C4-2B (cell line): ENCODE data around the gene FGGY.

Source experiments
- H3K27ac ChIP-seq: fragments of 450-650 bp; 2 replicates; pipeline ENCODE4 v1.5.1; 2017
- CTCF ChIP-seq: fragments of 450-650 bp; conservative IDR thresholded peaks from 2 replicates; pipeline ENCODE4 v1.5.1; 2017; ENCODE audit warnings: mild to moderate bottlenecking
- ZFX ChIP-seq: fragments of 450-650 bp; IDR thresholded peaks from 2 replicates; pipeline ENCODE4 v1.6.1; 2017

Gene FGGY

DNA sequence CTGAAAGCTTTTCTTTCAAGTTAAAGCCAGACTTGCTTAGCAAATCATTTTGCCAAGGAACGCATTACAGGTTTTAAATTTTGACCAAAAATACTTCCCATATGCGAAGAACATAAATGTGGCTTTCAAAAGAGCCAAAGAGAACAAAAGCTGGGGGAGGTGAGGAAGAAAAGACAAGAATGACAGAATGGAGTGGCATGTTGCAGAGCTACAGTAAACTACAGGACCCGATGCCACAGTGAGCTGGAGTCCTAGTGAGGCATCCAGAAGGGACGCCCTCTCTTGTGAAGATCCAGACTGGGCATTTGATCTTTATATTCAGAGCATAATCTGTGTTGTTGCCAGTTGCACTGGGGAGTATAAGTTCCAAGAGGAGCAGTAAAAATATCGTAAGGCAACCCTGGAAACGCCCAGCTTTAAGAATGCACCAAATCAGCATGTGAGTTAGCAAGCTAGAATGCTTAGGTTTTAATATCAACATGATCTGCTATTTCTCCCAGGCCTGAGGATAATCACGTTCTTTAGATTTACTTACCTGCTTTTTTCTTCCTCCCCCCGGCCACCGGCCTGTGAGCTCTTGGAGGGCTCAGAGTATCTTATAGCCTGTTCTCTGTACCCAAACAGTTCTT, 469.4 kb downstream of the FGGY start:
- no peak overlapping the region for H3K27ac ChIP-seq
- TF ChIP-seq ZFX, result no peak

GRCh38 chr1:59767119-59767518, 470.2 kb downstream of the FGGY start:
- no peak for TF ChIP-seq ZFX
- TF ChIP-seq CTCF, result no peak
- no peak overlapping the region for H3K27ac ChIP-seq

DNA sequence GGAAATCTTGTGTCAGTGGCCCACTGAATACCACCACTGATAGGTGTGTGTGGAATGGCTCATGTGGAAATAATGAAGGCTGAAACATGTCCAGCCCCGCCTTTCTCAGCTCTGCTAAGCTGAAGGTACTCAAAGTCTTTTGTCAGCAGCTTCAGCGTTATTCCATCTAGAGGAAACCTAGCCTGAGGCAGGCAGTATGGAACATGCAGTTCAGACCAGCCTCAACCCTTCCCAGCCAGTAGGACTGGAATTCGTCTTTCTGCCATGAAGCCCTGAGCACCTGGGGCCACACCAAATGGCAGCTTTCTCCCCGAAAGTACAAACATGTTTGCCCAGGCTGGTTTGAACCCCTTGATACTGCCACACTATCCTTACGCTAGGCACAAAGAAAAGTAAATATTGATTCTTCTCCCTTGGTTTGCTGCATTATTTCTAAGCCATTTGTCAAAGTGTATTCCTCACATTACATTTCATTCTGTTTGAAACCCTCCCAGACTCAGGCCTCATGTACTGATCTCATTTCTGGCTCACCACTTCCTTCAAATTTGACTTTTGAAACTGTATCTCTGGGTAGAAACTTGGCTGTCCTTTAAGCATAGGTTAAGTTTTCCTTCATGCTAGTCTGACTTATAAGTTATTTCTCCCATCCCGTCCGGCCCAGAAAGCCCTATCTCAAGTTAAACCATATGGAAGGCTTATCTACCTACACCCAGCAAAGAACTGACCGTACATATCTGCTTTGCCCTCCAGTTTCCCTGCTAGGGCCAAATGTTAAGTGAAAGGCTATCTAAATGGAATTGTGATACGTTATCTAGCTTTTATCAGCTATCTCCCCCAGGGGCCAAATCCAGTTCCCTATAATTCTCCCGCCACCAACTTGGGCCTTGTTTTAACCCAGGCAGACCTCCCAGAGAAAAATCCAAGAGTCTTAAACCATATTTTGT, 472.2 kb downstream of the FGGY start:
- TF ChIP-seq CTCF, result no peak
- no peak for TF ChIP-seq ZFX

DNA sequence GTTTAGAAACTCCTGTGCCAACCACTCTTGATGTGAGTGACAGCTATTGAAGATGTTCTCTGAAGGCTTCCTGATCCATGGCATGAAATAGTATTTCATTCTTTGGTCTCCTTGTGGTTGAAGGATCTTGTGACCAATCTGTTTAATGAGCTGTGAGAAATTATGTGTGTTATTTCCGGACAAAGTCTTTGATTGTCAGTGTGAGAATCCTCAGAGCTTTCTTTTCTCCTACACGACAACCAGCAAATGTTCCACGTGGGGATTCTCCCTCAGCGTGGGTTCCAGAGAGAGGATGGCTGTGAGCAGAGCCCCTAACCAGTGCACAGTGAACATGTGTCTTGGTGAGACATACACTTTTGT, 472.8 kb downstream of the FGGY start:
- no peak overlapping the region for H3K27ac ChIP-seq
- TF ChIP-seq CTCF, result no peak
- no peak for TF ChIP-seq ZFX

More for the DNA sequence above, 472.2 kb downstream of the FGGY start:
- H3K27ac ChIP-seq, result no peak overlapping the region

GRCh38 chr1:59771361-59771760, 474.5 kb downstream of the FGGY start:
- TF ChIP-seq ZFX (no peak), CTCF (no peak)
- H3K27ac ChIP-seq, result no peak overlapping the region

GRCh38 chr1:59775480-59775879, 478.6 kb downstream of the FGGY start:
- H3K27ac ChIP-seq, result no peak overlapping the region
- TF ChIP-seq ZFX, result no peak
- no peak for TF ChIP-seq CTCF

GRCh38 chr1:59776960-59777852, 480.3 kb downstream of the FGGY start:
- no peak overlapping the region for H3K27ac ChIP-seq
- 0 out of 2 replicates have a peak, but pooled peaks have one; percentile 5 for TF ChIP-seq CTCF
- no peak for TF ChIP-seq ZFX
